ENCODE results near the gene CNTNAP3.
"Not testable (repeated sequence)": the region's sequence is repeated elsewhere in the genome, so short reads cannot be mapped to it uniquely, and the experiment has no call there.

DNA sequence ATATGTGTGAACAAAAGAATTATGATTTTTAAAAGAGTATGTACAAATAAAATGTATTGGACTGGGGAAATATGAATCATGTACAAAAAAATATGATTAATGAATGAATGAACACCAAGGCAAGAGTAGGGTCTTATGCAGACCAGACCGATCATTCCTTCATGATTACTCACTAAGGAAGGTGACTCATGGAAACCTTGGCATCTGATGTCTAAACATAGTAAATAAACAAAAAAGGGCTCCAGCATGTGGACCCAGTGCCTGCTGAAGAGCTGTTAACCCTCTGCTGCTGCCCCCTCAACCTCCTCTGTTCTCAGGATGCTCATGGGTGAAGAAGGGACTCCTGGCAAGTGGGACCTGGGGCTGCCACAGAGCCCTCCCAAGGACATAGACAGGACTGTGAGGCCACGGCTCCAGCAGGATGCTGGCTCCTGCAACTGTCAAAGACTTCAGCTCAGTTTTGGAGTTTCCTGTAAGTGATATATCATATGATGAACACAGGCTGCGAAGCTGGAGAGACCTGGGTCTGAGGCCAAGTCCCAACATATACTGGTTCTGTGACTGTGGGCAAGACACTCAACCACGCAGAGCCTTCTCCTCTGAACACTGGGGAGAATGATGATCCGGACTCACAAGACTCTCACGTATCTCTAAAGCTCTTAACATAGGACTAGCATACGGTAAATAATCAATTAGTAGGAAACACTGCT is 89.8 kb downstream of the CNTNAP3 start:
- TF ChIP-seq, protein P1, sequence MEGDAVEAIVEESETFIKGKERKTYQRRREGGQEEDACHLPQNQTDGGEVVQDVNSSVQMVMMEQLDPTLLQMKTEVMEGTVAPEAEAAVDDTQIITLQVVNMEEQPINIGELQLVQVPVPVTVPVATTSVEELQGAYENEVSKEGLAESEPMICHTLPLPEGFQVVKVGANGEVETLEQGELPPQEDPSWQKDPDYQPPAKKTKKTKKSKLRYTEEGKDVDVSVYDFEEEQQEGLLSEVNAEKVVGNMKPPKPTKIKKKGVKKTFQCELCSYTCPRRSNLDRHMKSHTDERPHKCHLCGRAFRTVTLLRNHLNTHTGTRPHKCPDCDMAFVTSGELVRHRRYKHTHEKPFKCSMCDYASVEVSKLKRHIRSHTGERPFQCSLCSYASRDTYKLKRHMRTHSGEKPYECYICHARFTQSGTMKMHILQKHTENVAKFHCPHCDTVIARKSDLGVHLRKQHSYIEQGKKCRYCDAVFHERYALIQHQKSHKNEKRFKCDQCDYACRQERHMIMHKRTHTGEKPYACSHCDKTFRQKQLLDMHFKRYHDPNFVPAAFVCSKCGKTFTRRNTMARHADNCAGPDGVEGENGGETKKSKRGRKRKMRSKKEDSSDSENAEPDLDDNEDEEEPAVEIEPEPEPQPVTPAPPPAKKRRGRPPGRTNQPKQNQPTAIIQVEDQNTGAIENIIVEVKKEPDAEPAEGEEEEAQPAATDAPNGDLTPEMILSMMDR (IDR thresholded peaks at IDR 0.05; ENCODE audit: extremely low read depth in 1 of 2, insufficient read depth in 1 of 2, low read depth in 1 of 2, low read length in 2 of 2) = not testable (repeated sequence)
- not testable (repeated sequence) for TF ChIP-seq POLR2AphosphoS5 (IDR thresholded peaks at IDR 0.05; ENCODE audit: insufficient read depth, low read depth, low read length); POLR2A (IDR thresholded peaks at IDR 0.05; ENCODE audit: low read depth, low read length)

All from endothelial cell of umbilical vein (primary cell).